ENCODE data around the gene LRCH3.

LRCH3 gene

DNA sequence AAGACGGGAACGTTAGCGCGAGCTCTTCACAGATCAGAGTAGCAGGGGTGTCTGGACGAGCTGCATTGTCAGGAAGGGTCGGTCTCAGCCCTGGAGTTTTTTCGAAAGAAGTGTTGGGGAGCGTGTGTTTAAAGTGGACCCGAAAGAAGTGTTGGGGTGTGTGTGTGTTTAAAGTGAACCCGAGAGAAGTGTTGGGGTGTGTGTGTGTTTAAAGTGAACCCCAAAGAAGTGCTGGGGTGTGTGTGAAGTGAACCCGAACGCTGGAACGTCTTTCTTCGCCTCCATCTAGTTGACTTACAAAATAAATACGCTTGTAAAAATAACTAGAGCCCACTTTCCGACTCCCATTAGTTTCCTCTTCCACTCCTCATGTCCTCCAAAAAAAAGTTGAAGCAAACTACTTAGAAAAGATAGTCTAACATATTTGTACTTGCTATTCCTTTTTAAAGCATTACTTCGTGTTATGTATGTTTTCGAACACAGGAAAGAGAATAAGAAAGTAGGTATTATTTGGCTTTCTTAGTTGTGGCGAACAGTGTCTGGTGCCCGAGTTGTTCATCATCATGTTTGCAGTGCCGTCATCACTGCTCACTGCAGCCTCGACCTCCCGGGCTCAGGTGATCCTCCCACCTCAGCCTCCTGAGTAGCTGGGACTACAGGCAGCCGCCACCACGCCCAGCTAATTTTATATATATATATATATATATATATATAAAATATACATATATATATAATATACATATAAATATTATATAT lies 1.0 kb downstream of the LRCH3 start:
- peak; percentile 24 for DNase-seq (ENCODE audit: low read depth)

- no peak for DNase-seq (ENCODE audit: low read depth)
Measured at GRCh38 chr3:197793247-197793646, 2.2 kb downstream of the LRCH3 start.

GRCh38 chr3:197794115-197794514 lies 3.1 kb downstream of the LRCH3 start:
- no peak for DNase-seq (ENCODE audit: low read depth)

- no peak for DNase-seq (ENCODE audit: low read depth)
Measured at GRCh38 chr3:197795200-197795599, 4.1 kb downstream of the LRCH3 start.

GRCh38 chr3:197796087-197796486 lies 5.0 kb downstream of the LRCH3 start:
- DNase-seq (ENCODE audit: low read depth): no peak

- DNase-seq (ENCODE audit: low read depth): no peak
Measured at GRCh38 chr3:197798863-197799262, 7.8 kb downstream of the LRCH3 start.

DNA sequence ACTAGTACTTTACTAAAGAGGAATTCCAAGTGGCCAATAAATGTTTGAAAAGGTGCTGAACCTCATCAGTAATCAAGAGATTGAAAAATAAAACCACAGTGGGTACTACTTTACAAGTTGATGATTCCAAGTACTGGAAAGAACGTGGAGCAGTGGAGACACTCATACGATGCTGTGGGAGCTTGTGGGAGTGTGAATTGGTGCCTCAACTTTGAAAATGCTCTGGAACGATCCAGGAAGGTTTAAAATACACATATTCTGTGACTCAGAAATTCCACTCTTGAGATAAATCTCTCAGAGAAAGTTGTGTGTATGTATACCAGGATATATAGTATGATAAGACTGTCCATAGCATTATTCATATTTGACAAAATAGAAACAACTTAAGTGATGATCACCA lies 9.3 kb downstream of the LRCH3 start:
- DNase-seq (ENCODE audit: low read depth): no peak

GRCh38 chr3:197801891-197802778 lies 11.1 kb downstream of the LRCH3 start:
- peak; percentile 2 for DNase-seq (ENCODE audit: low read depth)

DNA sequence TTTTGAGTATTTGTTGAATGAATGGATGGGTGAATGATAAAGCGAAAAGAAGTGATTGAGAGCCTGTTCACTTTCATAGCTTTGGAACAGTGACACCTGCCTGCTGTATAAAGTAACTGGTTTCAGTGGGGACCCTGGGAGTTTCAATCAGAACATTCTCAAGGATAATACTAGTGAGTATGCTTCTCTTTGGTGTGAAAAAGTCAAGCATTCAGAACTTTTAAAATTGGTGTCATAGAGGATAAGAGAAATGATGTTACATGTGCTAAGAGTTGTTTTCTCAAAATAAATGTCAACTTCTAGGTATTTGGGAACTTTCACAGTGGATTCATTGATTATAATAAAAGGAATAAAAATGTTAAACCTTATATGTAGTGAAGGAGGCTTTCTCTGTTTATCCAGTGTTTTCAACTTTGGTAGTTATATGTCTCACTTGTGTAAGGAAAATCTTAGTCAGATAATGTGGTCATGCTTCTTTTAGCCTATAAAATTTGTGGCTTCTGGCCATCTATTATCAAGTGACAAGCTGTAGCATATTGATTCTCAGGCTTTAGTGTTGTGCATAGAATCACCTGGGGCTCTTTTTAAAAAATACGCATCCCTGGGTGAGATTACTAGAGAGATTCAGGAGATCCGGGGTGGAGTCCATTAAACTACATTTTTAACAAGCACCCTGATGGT lies 11.9 kb downstream of the LRCH3 start:
- no peak for DNase-seq (ENCODE audit: low read depth)

GRCh38 chr3:197804511-197804910 lies 13.5 kb downstream of the LRCH3 start:
- no peak for DNase-seq (ENCODE audit: low read depth)

DNA sequence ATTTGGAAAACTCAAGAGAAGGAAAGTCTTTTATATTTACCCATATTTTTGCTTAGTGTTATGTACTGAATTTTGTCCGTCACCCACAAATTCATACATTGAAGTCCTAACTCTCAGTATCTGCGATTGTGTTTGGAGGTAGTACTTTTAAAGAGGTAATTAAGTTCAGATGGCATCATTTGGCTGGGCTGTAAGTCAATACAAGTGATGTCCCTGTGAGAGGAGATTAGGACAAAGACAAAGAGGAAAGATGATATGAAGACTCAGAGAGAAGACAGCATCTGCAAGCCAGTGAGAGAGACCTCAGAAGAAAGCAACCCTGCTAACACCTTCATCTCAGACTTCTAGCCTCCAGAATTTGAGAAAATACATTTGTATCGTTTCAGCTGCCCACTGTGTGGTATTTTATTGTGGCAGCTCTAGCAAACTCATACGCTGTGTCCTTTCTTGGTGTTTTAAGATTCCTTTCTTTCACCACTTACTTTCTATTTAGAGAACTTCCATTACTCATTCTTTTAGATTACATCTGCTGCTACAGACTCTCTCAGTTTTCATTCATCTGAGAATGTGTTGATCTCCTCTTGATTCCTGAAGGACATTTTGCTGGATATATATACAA lies 17.0 kb downstream of the LRCH3 start:
- no peak for DNase-seq (ENCODE audit: low read depth)

- DNase-seq (ENCODE audit: low read depth): no peak
Measured at GRCh38 chr3:197809356-197810020, 18.4 kb downstream of the LRCH3 start.

DNA sequence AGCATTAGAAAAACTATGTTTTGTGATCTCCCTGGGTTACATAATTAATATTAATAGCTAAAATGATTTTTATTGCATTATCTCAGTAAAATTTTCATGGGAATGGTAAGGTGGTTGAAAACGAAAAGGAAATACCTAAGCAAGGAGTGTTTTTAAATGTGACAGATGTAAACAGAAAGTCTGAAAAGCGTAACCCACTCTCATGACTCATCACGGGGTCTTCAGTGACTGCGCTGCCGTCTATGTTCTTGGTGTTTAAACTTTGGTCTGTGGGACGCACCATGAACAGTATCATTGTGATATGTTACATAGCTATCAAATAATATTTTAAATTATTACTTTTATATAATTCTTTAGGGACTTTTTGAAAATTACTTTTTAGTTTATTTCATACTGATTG lies 19.8 kb downstream of the LRCH3 start:
- DNase-seq (ENCODE audit: low read depth): no peak

DNA sequence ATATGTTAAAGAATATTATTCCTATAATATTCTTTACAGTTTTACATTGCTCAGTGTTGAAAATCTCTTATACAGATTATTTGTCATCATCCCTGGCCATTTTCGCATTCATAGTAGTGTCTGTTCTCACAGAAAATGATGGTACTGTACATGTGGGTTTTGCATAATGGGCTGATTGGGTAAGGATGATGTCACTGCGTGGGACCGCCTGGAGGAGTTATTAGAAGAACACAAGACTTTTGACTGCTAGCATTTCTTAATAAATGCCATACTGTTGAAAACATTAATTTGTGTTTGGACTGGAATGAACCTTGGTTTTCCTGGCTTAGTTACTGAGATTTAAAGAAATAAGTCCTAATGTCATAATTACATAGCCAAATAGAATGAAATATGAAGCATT lies 20.3 kb downstream of the LRCH3 start:
- no peak for DNase-seq (ENCODE audit: low read depth)

DNA sequence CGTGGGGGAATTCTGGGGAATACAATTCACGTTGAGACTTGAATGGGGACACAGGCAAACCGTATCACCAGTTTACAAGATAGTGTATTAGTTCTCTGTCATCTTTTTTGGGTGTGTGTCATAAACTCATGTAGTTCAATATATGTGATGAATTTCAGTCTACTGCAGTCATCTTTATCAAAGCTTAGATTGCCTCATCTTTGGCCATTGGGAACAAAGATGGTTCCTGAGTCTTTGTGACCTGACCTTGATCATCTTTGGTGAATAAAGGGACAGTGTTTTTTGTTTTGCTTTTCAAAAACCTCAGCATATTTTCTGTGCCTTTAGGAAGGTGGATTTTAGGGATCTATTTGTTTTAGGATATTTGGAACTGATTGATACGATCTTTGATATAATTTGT lies 23.3 kb downstream of the LRCH3 start:
- no peak for DNase-seq (ENCODE audit: low read depth)

DNA sequence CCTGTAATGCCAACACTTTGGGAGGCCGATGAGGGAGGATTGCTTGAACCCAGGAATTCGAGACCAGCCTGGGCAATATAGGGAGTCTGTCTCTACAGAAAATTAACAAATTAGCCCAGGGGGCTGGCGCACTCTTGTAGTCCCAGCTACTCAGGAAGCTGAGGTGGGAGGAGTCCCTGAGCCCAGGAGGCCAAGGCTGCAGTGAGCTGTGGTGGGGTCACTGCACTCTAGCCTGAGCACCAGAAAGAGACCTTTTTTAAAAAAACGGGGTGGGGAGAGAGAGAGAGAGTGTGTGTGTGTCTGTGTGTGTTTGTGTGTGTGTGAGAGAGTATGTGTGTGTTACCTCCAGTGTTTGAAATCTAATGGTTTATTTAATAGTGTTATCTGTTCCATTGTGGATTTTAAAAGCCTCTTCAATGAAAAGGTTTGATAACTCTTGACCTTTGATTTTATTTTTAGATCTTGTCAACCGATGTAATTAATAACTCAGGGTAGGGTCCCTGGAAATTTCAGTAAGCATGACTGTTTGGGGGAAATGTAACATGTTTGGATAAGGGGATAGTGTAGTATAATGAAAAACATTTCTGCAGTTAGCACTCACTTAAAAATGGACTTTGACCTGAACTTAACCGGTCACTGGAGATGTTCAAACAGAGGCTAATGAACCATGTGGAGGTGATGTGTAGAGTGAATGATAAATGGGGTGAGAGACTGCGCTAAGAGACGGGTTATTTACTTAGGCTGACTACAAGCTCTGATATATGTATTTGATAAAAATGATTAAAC lies 29.7 kb downstream of the LRCH3 start:
- DNase-seq (ENCODE audit: low read depth): no peak

DNA sequence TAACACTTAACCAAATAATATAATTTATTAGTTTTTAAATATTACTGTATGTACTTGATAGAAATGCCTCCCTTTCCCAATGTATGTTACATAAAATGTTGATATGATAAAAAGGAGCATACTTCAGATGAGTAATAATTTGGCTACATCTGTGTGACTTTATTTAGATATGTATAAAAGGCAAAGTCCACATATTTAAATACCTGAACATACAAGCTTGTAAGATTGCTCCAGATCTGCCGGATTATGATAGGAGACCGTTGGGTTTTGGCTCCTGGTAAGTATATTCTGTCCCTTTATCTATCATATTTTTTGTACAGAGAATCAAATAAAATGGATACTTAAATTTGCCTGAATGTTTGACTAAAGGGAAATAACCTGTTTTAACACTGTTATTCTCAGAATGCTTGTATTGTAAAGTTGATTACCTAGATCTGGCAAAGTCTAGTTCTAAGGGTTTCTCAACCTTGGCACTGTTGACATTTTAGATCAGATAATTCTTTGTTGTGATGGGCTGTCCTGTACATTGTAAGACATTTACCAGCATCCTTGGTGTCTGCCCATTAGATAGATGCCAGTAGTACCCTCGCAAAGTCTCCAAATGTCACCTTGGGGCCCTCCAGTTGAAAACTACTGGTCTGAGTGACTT lies 38.5 kb downstream of the LRCH3 start:
- no peak for DNase-seq (ENCODE audit: low read depth)

DNA sequence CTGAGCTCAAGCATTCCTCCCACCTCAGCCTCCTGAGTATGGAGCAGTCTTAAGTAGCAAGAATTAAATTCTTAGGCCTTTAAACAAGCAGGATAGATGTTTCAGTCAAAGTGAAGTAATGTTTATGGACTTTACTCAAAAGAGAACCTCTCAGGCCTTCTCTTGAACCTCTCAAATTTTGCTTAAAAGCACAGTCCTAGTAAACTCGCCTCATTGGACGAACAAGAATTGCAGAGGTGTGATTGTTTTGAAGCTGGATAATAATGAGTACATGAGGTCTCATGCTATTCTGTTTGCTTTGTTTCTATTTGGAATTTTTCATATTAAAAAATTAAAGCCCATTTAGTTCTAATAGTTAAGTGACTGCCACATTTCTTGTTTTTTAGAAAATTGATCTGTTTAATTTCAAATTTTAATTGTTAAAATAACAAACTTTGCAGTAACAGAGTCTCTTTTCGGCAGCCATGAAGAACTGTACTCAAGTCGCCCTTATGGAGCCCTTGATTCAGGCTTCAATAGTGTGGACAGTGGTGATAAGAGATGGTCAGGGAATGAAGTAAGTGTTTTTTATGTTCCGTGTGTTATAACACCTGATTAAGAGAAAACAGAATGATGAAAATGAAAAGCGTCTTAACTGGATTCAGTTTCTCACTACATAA lies 39.4 kb downstream of the LRCH3 start:
- DNase-seq (ENCODE audit: low read depth): no peak

DNA sequence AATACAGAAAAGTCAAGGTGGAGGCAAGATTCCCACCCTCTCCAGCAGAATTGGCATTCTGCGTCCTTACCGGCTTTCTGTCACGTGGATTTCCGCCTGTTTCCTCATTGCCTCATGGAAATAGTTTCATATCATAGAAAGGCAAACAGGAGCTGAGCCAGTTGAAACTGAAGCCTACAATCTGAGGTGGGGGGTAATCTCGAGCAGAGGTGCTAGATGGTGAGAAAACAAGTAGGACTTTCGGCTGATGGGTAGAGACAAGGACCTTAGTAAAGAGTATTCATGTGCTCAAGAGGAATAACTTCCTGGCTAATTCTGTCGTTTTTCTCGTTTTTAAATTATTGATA lies 39.9 kb downstream of the LRCH3 start:
- no peak for DNase-seq (ENCODE audit: low read depth)

All from T follicular helper cell (primary cell).